GM12873 (cell line): ENCODE measurements around the gene LARP6.

Experiments
- TF ChIP-seq, protein P1 (sequence below): IDR thresholded peaks from 2 replicates; pipeline ENCODE4 v1.5.1; 2012; ENCODE audit warnings: low read depth, mild to moderate bottlenecking, moderate library complexity, low read length, control low read depth; ENCODE audit not compliant: insufficient read depth; ENCODE audit errors: missing control alignments

LARP6 gene

GRCh38 chr15:70823196-70823595 is 30.8 kb downstream of the LARP6 start:
- TF ChIP-seq, protein P1, sequence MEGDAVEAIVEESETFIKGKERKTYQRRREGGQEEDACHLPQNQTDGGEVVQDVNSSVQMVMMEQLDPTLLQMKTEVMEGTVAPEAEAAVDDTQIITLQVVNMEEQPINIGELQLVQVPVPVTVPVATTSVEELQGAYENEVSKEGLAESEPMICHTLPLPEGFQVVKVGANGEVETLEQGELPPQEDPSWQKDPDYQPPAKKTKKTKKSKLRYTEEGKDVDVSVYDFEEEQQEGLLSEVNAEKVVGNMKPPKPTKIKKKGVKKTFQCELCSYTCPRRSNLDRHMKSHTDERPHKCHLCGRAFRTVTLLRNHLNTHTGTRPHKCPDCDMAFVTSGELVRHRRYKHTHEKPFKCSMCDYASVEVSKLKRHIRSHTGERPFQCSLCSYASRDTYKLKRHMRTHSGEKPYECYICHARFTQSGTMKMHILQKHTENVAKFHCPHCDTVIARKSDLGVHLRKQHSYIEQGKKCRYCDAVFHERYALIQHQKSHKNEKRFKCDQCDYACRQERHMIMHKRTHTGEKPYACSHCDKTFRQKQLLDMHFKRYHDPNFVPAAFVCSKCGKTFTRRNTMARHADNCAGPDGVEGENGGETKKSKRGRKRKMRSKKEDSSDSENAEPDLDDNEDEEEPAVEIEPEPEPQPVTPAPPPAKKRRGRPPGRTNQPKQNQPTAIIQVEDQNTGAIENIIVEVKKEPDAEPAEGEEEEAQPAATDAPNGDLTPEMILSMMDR: no peak

DNA sequence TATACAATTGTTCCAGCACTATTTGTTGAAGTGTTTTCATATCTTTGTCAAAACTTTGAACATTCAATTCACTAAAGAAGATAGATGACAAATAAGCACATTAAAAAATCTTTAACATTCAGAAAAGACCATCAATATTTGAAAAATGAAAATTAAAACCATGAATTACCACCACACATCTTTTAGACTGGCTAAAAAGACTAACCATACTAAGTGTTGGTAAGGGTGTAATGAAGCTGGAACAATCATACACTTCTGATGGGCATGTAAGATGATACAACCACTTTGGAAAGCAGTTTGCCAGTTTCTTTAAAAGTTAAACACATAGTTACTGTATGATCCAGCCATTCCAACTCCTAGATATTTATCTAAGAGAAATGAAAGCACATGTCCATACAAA is 33.7 kb downstream of the LARP6 start:
- TF ChIP-seq, protein P1: no peak

- TF ChIP-seq, protein P1: no peak
These were observed 35.4 kb downstream of the LARP6 start for GRCh38 chr15:70818580-70818979.

GRCh38 chr15:70817266-70817665 is 36.7 kb downstream of the LARP6 start:
- TF ChIP-seq, protein P1: no peak

DNA sequence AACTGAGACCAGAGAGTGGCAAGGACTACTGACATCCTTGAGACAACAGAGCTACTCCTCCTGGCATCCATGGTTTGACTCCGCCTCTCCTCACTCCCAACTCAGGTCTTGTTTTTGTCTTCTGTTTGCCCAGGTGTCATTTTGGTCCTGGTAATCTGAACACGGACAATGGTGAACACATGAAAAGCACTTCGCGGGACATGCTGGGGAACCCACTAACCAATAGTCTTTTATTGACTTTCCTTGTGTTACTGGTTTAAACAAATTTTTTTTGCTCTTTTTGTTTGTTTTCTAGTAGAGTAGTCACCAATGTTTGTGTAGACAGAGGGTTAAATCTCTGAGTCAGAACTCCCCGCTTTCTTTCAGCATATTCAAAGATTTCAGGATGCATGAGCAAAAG is 38.4 kb downstream of the LARP6 start:
- TF ChIP-seq, protein P1: no peak

GRCh38 chr15:70812827-70813364 is 41.1 kb downstream of the LARP6 start:
- TF ChIP-seq, protein P1: no peak

GRCh38 chr15:70810916-70811578 is 42.9 kb downstream of the LARP6 start:
- TF ChIP-seq, protein P1: no peak
